HG03060 (cell line): ENCODE measurements around the gene MEIS2.

ENCODE experiments used
- ATAC-seq: cut with Tn5 transposase; IDR thresholded peaks from one replicate; pipeline ENCODE4 v1.9.1; 2021; ENCODE audit warnings: low read depth, moderate number of reproducible peaks; ENCODE audit not compliant: unreplicated experiment

The MEIS2 gene

GRCh38 chr15:36942248-36942827 is 158.0 kb downstream of the MEIS2 start:
- ATAC-seq: no peak

GRCh38 chr15:36941798-36942197 is 158.6 kb downstream of the MEIS2 start:
- ATAC-seq: no peak

- no peak for ATAC-seq
These were observed 159.6 kb downstream of the MEIS2 start for GRCh38 chr15:36940636-36941260.

GRCh38 chr15:36940219-36940618 is 160.1 kb downstream of the MEIS2 start:
- no peak for ATAC-seq

- no peak for ATAC-seq
These were observed 161.6 kb downstream of the MEIS2 start for GRCh38 chr15:36938764-36939163.

- ATAC-seq: no peak
These were observed 162.2 kb downstream of the MEIS2 start for GRCh38 chr15:36938131-36938530.

GRCh38 chr15:36936613-36937012 is 163.7 kb downstream of the MEIS2 start:
- ATAC-seq: no peak

- no peak for ATAC-seq
These were observed 166.9 kb downstream of the MEIS2 start for GRCh38 chr15:36933255-36933990.

- no peak for ATAC-seq
These were observed 168.3 kb downstream of the MEIS2 start for GRCh38 chr15:36932070-36932469.

- ATAC-seq: no peak
These were observed 168.9 kb downstream of the MEIS2 start for GRCh38 chr15:36931434-36931833.

GRCh38 chr15:36926427-36926825 is 173.9 kb downstream of the MEIS2 start:
- ATAC-seq: no peak

- ATAC-seq: no peak
These were observed 174.5 kb downstream of the MEIS2 start for GRCh38 chr15:36925653-36926426.

- no peak for ATAC-seq
These were observed 175.3 kb downstream of the MEIS2 start for GRCh38 chr15:36925049-36925448.

- no peak for ATAC-seq
These were observed 176.3 kb downstream of the MEIS2 start for GRCh38 chr15:36924034-36924433.

- no peak for ATAC-seq
These were observed 178.8 kb downstream of the MEIS2 start for GRCh38 chr15:36921484-36922091.

GRCh38 chr15:36917411-36918267 is 182.7 kb downstream of the MEIS2 start:
- no peak for ATAC-seq

- ATAC-seq: no peak
These were observed 185.2 kb downstream of the MEIS2 start for GRCh38 chr15:36914960-36915808.

GRCh38 chr15:36914466-36914865 is 185.9 kb downstream of the MEIS2 start:
- ATAC-seq: no peak

- no peak for ATAC-seq
These were observed 188.0 kb downstream of the MEIS2 start for GRCh38 chr15:36912311-36912712.
